HuH-7 (cell line): Measurements from ENCODE around the gene SPTSSB.

Experiments
- DNase-seq: peaks from one replicate; pipeline ENCODE4 v3.0.0; 2011; ENCODE audit warnings: low spot score

Gene SPTSSB

DNA sequence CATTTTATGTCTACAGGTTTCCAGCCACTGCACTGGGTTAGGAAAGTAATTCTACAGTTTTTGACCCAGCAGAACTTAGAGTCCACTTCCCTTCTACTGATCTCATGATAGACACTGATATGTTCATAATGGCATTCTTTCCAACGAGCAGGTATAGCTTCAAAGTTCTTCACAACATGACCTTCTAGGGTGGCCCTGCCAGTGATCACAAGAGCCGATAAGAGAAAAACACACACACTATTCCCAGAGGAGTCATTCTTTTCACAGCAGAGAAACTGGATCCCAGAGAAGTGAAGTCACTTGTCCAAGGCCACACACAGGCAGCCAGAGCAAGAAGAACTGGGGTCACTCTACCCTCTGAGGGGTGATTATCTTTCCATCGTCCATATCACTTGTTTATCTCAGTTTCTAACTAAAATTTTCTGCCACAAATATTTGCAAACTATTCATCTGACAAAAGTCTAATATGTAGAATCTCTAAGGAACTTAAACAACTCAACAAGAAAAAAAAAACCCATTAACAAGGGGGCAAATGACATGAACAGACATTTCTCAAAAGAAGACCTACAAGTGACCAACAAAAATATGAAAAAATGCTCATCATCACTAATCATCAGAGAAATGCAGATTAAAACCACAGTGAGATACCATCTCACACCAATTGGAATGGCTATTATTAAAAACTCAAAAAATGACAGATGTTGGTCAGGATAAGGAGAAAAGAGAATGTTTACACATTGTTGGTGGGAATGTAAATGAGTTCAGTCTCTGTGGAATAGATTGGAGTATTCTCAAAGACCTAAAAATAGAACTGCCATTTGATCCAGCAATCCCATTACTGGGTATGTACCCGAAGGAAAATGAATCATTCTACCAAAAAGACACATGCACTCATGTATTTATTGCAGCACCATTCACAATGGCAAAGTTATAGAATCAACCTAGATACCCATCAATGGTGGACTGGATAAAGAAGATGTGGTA, 31.5 kb downstream of the SPTSSB start:
- peak; percentile 20 for DNase-seq

DNA sequence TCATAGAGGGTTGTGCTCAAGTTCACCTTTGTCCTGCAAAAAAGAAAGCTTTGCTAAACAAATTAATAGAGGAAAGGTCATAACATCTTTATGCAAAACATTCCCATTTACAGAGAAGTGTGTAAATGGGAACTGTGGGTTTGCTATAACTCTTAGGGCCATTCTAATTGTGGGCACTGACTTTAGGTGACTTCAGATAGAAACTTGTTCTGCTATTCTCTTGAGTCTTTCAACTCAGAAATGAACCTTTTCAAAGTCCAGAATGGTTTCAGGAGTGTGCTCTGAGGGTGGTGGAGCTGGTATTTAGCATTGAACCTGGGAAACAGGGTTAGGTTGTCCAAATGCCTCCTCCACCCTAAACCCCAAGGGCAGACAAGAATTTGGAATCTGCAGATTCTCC, 34.0 kb downstream of the SPTSSB start:
- DNase-seq, result no peak

DNA sequence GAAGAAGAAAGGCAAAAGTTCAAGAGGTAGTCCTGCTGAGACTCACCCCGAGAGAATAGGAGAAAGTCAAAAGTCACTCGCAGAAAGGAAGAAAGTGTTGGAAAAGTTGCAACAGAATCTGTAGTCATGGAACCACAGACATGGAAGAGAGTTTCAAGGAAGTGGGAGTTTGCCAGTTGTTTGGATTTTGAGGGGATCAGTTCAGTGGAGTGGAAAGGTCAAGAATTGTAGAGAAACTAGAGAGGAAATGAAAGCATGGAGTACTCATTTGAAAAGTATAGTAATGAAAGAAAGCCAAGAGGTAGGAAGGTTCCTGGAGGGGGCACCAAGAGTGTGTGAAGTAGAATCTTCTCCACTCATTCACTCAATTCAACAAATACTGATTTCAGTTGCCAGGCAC, 34.7 kb downstream of the SPTSSB start:
- DNase-seq, result no peak

DNA sequence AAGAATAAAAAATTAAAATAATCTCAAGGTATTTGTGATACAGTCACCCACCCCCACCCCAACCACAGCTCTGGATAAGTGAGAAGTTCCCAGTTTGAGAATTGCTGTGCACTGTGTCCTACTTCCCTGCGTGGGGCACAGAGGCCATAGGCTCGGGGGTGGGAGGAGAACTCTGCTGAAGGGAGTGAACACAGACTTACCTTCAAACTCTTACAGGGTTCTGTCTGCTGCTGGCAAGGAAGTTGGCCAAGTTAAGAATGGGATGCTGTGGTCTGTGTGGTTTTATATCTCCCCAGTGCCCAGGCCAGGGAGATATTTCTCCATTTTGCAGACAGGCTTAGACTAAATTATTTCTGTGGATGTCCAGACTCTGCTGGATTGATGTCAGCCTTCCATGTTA, 37.6 kb downstream of the SPTSSB start:
- DNase-seq, result no peak

DNA sequence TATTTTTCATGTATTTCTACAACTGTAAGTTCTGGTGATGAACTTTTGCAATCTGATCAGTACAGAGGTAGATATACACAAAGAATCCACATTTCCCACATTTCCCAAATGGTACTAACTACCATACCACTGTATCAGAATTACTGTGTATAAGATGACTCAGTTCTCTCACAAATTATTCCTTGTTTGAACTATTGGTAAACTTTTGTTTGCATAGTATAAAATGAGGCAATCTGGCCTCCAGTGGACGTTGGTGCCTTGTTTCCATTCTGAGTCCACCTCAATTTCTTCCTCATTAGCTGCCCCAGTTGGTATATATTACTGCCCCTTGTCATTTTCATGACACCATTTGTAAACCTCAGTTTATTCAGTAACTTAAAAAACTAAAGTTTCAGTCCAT, 38.5 kb downstream of the SPTSSB start:
- DNase-seq, result no peak

DNA sequence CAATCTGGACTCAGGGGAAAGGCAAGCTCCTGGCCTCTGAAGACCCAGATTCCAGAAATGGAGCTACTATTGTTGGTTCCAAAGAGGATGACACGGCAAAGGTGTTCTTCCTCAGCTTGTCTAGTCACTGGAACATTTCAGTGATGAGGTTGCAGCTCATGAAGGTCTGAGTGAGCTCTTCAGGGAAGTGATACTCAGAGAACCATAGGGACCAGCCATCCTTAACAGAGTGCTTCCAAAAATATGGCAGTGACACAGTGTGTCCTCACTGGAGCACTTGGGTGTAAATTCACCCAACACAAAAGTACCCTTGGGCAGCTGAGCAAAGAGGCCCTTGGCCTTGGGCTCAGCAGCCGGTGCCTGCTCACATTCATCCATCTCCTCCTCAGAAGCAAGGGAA, 46.3 kb downstream of the SPTSSB start:
- DNase-seq, result no peak

DNA sequence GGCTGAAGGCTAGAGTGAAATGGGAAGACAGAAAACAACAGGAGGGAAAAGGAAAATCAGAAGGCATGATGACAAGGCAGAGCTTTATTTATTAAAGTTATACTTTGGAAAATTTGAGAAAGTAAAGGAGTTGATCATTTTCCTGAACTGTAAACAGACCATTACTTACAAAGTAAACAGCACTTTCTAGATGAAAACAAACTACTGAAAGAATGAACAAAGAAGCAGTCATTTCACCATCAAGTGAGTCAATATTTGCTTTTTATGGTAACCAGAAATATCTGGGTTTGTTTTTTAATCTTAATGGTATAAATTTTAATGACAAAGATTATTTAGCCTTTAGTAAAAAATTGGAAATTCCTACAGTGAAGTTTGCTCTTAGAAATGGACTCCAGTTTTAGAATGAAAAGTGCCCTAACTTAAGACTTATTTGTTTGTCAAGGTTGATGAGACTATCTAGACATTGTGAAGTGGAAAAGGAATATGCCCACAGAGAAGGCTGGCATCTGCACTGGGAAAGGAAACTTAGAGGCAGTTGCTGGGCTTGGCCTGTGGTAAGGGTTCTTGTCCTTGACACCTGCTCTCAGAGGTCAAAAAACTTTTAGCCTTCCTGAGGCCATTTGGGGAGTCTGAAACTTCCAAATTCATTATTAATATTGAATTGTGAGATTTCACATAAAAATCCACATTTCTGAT, 47.2 kb downstream of the SPTSSB start:
- no peak for DNase-seq

DNA sequence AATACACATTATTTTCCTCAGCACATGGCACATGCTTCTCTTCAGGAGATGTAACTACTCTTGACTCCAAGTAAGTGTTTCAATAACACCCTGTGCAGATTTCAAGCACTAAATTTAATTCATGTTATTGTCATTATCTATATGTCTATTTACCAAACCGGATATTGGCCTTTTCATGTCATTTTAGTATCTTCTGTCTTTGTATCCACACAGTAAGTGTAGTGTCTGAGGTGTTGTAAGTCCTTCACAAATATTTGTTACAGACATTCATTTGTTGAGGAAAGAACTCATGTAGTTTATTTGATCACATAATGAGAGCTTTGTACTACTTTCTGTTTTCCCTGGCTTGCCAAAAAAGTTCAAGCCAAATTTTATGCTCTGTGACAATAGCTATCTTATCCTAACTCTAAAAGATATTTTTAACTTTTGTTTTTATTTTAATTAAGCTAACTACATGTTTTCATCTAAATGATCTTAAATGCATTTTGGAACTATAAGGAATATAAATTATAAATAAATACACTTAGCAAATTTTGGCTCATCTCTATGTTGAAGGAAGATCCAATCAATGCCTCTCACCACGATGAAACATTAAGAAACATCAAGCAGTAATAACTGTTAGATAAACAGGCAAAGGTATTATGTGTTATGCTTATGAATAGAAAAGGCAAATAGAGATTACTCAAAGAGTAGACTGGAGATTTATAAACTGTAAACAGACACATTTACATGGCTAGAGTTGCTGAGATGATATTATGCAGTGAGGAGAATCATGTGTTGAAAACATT, 48.3 kb downstream of the SPTSSB start:
- DNase-seq, result no peak

DNA sequence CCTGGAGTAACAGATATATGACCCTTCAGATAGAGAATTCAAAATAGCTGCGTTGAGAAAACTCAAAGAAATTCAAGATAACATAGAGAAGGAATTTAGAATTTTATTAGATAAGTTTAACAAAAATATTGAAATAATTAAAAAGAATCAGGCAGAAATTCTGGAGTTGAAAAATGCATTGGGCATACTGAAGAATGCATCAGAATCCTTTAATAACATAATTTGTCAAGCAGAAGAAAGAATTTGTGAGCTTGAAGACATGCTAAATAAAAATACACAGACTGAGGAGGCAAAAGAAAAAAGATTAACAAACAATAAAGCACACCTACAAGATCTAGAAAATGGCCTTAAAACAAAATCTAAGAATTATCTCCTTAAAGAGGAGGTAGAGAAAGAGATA, 50.5 kb downstream of the SPTSSB start:
- DNase-seq, result no peak

DNA sequence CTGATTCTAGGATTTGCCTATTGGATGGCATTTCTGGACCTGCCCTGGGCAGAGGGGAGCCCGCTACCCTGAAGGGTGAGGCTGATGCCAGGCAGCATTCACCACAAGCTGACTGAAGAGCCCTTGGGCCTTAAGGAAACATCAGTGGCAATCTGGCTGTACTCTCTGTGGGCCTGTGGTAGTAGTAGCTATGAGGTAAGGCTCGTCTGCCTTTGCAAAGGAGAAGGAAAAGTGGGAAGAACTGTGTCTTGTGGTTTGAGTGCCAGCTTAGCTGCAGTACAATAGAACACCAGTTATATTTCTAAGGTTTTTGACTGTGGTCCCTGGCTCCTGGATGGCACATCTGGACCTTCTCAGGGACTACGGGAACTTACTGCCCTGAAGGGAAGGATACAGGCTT, 51.5 kb downstream of the SPTSSB start:
- DNase-seq, result no peak

DNA sequence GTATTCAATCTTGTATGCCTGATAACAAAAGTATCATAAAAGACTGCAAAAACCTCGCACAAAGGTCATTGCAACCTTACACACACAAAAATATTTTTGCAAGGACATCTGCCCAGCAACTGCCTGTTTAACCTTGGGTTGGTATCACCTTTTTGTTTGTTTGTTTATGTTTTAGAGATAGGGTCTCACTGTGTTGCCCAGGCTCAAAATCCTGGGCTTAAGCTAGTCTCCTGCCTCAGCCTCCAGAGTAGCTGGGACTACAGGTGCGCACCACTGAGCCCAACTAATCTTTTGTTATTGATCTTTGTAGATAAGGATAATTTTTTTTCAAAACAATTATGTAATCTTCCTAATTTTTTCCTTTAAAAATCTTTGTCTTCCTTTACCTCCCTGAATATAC, 54.2 kb downstream of the SPTSSB start:
- no peak for DNase-seq

DNA sequence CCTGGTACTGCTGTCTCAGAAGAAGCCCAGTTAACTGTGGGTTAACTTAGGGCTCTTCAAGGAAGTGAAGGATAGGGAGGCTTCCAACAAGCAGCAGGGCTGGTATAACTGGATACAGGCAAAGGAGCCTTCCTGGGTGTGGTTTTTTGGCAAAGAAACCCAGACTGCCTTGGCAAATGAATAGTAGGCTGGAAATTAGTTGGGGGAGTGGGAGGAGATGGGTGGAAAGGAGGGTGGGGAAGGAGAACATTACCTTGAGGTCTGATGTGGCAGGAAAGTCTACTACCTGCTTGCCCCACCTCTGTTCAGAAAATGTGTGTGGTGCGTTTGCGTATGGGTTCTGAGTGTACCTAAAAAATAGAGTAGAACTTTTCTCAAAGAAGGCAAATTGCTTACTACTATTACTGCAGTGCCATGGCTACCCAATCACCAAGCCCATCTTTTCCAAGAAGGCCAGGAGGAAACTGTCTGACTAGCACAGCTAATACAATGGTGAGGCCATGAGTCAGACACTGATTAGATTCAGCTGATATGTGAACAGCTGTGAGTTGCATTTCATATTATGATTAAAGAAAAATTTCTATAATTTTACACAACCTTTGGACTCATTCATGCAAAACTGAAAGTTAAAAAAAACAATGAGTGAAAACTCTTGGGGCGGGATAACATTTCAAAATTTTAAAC, 55.2 kb downstream of the SPTSSB start:
- DNase-seq, result no peak

DNA sequence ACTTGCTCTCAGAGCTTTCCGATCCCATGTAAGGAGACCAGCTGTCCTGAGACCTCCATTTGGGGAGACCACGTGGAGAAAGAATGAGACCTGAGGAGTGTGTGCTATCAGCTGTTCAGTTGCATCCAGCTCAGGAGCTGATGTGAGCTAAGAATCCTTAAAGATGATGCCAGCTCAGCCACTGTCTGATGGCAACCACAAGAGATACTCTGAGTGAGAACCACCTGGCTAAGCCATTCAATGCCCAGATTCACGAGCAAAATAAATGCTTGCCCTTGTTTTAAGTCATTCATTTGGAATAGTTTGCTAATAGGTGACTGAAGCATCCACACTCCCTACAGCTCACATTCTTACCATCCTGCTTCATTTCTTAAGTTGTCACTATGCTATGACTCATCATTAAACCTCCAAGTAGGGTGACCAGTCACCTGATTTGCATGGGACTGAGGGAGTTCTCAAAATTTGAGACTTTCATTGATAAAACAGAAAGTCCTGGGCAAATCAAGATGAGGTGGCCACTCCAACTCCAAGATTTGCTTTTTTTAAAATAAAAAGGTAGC, 56.4 kb downstream of the SPTSSB start:
- no peak for DNase-seq

DNA sequence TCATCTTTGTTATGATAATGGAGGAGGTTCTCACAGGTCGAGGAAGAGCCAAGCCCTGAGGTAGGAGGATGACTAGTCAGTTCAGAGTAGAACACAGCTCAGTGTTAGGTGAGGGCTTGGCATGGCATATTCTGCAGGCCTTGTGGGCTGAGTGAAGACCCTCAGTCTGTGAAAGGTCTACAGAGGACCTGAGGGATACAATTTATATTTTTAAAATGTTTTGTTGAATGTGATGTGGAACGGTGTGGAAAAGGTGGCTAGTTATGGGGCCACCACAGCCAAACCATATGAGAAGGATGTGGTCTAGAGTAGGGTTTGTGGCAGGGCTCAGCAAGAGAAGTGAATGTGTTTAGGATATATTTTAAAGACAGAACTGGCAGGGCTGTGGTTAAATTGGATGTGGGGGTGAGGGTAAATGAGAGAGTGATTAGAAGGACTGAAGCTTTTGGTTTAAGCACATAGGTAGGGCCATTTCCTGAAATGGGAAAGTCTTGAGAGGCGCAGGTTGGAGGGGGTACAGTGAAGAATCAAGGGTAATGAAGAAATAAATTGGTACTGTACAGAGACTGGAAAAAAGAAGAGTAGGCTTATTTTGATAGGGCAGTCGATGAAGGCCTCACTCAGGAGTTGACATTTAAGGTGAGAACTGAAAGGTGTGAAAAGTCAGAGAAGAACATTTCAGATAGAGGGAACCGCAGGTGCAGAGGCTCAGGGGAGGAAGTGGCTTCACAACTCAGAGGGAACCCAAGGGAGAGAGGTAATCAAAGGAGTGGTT, 60.5 kb downstream of the SPTSSB start:
- no peak for DNase-seq

DNA sequence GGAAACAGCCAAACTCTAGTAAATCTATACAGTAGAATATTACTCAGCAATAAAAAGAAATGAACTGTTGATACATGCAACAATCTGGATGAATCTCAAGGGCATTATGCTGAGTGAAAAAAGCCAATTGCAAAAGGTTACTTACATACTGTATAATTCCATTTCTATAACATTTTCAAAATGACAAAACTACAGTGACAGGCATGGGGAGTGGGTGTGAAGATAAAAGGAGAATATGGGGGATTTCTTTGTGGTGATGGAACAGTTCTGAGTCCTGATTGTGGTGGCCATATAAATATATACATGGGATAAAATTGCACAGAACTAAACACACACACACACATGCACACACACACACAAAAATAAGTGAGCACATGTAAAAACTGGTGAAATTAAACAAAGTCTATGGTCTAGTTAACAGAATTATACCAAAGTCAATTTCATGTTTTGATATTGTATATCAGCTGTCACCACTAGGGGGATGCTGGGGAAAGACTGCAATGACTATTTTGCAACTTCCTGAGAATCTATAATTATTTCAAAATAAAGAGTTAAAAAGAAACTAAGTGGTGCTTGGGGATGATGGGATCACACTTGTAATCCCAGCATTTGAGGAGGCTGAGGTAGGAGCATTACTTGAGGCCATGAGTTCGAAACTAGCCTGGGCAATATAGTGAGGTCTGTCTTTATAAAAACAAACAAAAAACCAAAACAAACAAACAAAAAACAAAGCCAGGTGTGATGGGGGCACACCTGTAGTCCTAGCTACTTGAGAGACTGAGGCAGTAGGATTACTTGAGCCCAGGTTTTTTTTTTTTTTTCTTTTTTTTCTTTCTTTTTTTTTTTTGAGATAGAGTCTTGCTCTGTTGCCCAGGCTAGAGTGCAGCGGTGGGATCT, 66.0 kb downstream of the SPTSSB start:
- DNase-seq, result no peak

DNA sequence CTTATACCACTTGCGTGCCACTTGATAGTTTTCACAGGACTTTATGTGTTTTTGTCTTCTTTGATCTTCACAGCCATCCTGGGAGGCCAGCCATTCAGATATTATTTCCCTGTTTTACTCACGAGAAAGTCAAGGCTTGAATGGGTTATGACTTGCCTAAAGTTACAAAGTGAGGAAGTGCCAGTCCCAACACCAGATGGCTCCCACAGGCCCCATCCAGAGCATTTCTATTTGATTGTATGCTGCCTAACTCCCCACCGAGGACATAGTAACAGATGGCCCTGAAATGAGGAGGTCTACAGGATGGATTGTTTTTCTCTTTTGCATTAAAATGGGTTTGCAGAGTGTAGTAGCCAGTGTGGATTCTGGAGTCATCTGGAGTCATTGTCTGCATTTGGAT, 74.5 kb downstream of the SPTSSB start:
- no peak for DNase-seq

DNA sequence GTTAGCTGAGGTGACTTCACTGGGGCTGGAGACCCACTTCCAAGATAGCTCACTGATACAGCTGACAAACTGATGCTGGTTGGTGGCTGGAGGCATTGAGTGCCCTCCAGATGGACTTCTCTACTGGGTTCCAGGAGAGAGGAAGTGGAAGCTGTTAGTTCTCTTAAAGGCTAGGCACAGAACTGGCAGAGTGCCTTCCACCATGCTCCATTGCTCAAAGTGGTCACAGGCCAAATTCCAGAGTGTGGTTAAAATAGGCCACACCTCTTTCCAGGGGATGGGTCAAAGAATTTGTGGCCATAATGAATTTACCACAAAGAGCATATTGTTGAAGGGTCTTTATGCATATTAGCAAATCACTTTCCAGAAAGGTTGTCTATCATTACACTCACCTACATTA, 76.0 kb downstream of the SPTSSB start:
- DNase-seq, result no peak
